GM18499 (cell line): ENCODE results near the gene TIGD6.

Experiments used
- ATAC-seq: cut with Tn5 transposase; IDR thresholded peaks from one replicate; pipeline ENCODE4 v1.9.1; 2021; ENCODE audit warnings: moderate number of reproducible peaks; ENCODE audit not compliant: insufficient read depth, unreplicated experiment

TIGD6 gene

GRCh38 chr5:149982505-149982904 is 17.9 kb downstream of the TIGD6 start:
- ATAC-seq: no peak

DNA sequence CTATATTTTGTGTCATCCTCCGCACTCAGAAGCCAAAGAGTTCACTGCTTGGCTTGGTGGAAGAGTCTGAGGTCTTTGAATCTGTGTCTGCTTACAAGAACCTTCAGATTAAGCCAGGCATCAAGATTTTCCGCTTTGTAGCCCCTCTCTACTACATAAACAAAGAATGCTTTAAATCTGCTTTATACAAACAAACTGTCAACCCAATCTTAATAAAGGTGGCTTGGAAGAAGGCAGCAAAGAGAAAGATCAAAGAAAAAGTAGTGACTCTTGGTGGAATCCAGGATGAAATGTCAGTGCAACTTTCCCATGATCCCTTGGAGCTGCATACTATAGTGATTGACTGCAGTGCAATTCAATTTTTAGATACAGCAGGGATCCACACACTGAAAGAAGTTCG is 19.2 kb downstream of the TIGD6 start:
- no peak for ATAC-seq

DNA sequence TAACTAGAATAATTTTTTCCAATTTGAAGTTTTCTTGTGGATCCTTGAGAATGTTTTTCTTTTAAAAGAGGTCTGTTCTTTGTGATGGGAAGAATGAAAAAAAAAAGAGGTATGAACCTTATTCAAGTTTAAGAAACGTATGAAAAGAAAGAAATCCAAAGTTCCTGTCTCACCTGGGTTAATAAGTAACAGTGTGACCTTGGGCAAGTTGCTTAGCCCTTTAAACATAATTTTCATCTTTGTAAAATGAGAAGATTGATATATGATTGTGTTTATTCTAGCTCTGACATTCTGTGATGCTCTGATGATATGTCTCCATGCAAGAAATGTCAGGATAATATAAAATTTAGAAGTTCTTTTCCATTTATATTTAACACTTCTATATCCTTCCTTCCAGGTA is 20.6 kb downstream of the TIGD6 start:
- ATAC-seq: no peak

- ATAC-seq: no peak
Observed at GRCh38 chr5:149975409-149975808, 25.0 kb downstream of the TIGD6 start.

GRCh38 chr5:149969181-149969930 is 31.1 kb downstream of the TIGD6 start:
- ATAC-seq: no peak

DNA sequence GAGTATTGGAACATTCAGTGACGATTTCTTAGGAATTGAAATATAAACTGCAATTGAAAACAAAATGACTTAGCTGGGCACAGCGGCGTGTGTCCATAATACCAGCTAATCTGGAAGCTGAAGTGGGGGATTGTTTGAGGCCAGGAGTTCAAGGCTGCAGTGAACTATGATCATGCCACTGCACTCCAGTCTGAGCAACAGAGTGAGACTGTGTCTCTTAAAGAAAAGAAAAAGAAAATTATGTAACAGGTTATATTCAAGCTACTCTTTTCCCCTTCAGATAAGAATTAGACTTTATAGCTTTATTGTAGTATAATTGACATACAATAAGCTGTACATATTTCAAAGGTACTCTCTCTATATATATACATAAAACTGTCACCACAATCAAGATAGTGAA is 33.5 kb downstream of the TIGD6 start:
- no peak for ATAC-seq

GRCh38 chr5:149963729-149964128 is 36.7 kb downstream of the TIGD6 start:
- no peak for ATAC-seq

GRCh38 chr5:149962601-149963300 is 37.7 kb downstream of the TIGD6 start:
- ATAC-seq: no peak

DNA sequence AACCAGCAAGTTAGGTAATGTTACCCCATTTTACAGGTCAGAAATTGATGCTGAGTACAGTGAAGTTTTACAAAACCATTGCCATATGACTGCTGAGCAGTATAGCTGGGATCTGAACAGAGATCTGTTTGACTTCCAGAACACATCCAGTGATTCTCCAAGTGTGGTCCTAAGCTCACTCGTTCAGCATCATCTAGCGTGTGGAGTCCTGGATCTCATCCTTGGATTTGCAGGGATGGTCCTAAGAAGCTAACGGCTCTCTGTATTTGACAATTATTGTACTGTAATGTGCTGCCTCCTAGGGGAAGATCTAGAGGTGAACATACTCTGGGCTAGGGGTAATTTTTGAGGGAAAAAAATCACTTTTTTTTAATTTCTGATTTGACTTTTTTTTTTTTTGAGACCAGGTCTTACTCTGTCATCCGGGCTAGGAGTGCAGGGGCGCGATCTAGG is 38.5 kb downstream of the TIGD6 start:
- no peak for ATAC-seq

DNA sequence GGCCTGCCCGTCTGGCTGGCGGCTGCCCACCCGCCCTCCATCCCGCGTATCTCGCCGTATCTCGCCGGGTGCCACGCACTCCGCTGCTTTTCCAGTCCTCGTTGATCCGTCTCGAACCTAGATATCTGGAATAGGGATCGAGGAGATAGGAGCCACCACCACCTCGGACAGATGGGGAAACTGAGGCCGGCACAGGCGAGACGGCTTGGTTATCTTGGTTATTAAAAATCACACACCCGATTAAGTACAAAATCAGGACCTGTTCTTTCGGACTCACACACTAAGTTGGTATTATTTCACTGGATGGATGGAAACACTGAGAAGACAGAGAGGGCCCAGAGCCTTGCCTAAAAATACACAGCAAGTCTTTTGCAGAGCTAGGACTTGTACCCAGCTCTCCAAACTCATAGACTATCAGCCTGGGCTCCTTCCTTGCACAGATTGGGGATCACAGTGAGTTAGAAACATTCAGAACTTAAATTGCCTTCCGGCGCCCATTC is 39.2 kb downstream of the TIGD6 start:
- ATAC-seq: no peak

DNA sequence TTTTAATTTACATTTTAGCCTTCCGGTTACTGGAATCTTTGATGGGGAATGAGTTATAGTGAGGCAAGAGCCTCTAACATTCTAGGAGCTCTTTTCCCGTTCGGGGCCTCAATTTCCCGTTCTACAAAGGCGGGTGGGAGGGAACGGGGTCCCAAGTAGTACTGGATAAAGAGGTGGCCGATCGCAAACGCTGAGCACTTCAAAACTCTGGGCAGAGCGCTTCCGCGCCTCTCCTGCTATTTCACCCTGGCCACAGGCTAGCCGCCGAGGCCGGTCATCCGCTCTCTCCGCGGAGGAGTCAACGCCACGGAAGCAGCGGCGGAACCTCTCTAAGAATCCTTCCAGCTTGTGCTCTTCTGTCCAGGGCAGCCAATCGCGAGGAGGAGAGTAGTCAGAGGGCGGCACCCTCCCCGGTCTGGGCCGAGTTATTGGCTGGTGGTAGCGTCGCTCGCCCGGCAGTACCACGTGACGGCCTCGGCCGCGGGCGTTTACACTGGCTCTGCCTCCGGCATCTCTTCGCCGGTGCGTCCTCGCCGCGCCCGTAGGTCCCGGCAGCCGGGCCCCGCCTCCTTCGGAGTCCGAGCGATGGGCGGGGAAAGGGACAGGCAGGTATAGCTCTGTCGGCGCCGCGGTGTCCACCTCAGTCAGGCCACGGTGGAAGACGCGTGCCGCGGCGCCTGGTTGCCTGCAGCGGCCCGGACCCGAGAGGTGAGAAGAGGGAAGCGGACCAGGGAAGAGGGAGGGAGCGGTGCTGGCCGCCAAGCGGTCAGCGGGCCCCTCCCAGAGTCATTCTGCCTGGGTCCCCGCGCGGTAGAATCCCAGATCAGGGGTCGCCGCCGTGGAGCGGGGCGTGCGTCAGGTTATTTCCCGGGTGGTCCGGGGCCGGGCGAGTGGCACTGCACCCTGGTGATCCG is 39.9 kb downstream of the TIGD6 start, which contains the start of gene SLC26A2:
SLC26A2 (plus strand) TSS at position 487 of the 914 bp plus-strand sequence. CDS start 16,895 bp downstream, outside the sequence.
- ATAC-seq: peak; percentile 94

DNA sequence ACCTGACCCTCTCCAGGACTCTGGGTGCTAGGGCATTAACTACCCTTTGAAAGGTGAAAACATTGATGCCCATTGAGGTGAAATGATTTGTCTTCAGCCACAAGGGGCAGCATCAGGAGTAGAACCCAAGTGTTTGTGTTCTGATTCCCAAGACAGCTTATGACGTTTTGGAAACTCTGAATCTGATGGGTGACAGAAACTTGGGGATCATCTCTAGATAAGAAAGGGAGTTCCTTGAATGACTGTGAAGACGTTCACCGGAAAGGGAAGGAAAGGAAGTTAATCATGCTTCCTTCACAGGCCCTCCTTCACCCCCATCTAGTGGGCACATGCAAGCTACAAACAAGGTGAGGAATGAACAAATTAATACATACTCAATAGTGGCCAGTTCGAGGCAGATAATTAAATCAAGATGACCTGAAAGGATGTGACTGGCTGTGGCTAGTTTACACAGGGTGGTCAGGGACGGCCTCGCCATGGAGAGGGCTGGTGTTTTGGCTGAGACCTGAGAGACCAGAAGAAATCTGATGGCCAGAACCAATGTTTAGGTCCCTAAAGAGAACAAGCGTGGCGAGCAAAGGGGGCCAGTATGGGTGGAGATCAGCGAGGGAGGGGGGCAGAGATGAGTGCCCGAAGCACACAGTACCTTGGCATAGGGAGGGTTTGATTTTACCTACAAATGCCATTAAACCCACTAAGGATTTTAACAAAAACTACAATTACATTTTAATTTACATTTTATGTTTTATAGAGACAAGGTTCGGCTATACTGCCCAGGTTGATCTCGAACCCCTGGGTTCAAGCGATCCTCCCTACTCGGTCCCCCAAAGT is 40.8 kb downstream of the TIGD6 start:
- ATAC-seq: no peak

GRCh38 chr5:149957855-149958254 is 42.6 kb downstream of the TIGD6 start:
- no peak for ATAC-seq

- no peak for ATAC-seq
Observed at GRCh38 chr5:149956685-149957084, 43.8 kb downstream of the TIGD6 start.

GRCh38 chr5:149954798-149955197 is 45.7 kb downstream of the TIGD6 start:
- ATAC-seq: no peak

DNA sequence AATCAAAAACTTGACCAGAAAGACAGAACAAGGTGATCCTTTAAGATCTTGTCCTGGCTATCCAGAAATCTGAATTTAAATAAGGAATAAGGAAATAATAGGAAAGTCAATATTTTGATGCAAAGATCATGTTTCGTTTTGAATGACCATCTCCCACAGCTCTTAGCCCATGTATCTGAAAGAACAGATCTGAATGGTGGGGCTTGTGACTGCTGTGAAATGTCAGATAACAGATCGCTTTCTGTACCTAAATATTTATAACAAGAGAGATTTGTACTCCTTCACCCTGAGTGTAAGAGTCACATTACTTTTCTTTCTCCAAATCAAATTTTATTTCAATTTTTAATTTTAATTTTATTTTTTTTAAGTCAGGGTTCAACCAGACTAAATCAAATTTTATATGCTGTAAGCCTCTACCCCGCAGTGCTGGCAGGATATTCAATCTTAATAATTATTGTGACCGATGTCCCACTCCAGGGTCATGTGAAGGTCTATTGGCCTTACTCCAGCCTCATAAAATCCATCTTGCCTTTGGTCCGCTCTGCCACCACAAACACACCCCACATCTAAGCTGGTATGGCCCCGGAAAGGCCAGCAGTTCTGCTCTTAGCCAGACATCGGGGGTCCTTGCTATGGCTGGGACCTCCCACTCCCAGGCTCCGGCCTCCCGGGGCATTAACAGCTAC is 46.9 kb downstream of the TIGD6 start:
- ATAC-seq: no peak

- no peak for ATAC-seq
Observed at GRCh38 chr5:149951138-149951749, 49.2 kb downstream of the TIGD6 start.

DNA sequence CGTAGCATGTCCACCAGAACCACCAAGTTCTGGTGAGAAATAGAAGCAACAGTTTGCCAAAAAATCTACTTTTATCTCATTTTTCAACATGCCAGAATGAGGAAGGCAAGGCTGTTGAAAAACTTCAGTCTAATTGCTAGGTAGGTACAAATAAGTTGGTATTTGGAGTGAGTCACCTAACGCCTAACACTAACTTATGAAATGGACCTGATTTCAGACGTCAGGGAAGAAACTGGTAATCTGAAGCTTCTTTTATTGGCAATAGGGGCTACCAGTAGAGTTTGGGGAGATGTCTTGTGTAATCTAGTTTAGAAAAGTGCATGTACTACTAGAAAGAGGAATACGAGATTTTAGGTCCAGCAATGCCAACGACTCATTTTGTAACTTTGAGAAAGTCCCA is 51.5 kb downstream of the TIGD6 start:
- ATAC-seq: no peak

- no peak for ATAC-seq
Observed at GRCh38 chr5:149946118-149946517, 54.3 kb downstream of the TIGD6 start.
